Endothelial cell (in vitro differentiated cells): ENCODE results near the gene FMC1. TPM values are rescaled to one million over a fixed set of nuclear protein-coding genes. Genes with fewer than 3 reads are reported as not detected.
A peak's percentile ranks its signal among the peaks of the same experiment; 100 is the strongest.

ENCODE experiments used
- DNase-seq: peaks from one replicate; pipeline ENCODE4 v3.0.0; 2021; ENCODE audit warnings: low spot score
- H3K27ac Mint-ChIP-seq: one replicate; pipeline ENCODE4 v1.8.0; 2021; ENCODE audit warnings: mixed read lengths, inconsistent platforms; ENCODE audit not compliant: unreplicated experiment
- H3K27me3 Mint-ChIP-seq: one replicate; pipeline ENCODE4 v1.8.0; 2021; ENCODE audit warnings: mild to moderate bottlenecking, moderate library complexity, mixed read lengths, inconsistent platforms; ENCODE audit not compliant: unreplicated experiment
- H3K36me3 Mint-ChIP-seq: one replicate; pipeline ENCODE4 v1.8.0; 2021; ENCODE audit warnings: mild to moderate bottlenecking, low read depth, mixed read lengths, inconsistent platforms; ENCODE audit not compliant: unreplicated experiment
- H3K4me1 Mint-ChIP-seq: one replicate; pipeline ENCODE4 v1.8.0; 2021; ENCODE audit warnings: mild to moderate bottlenecking, mixed read lengths, inconsistent platforms; ENCODE audit not compliant: unreplicated experiment
- H3K4me3 Mint-ChIP-seq: one replicate; pipeline ENCODE4 v1.8.0; 2021; ENCODE audit warnings: mild to moderate bottlenecking, mixed read lengths, inconsistent platforms; ENCODE audit not compliant: unreplicated experiment
- H3K9me3 Mint-ChIP-seq: one replicate; pipeline ENCODE4 v1.8.0; 2021; ENCODE audit warnings: mixed read lengths, inconsistent platforms; ENCODE audit not compliant: unreplicated experiment
- total RNA-seq: library from RNA; stranded (reverse); fragmentation: NEBNext Ultra II Directional; extraction: Animal tissue kit (Norgen Biotek cat#: 25700); gene quantifications from one replicate; pipeline ENCODE4 v1.2.1, GENCODE V29; 2021; ENCODE audit not compliant: unreplicated experiment
- TF ChIP-seq, protein P1 (sequence below): fragments of 200-600 bp; sonication (generic); IDR thresholded peaks from one replicate; pipeline ENCODE4 v1.5.0; 2021; ENCODE audit warnings: antibody characterized with exemption; ENCODE audit not compliant: unreplicated experiment

The FMC1 gene
- total RNA-seq, 1 donor from 2014 or later = 9.0 TPM

GRCh38 chr7:139340037-139340807 is 915 bp upstream of the FMC1 start:
- H3K4me3 Mint-ChIP-seq = peak overlapping the region; percentile 97
- H3K36me3 Mint-ChIP-seq = peaks cover 10% of the 10 kb centered on the region
- peak overlapping the region; percentile 95 for H3K27ac Mint-ChIP-seq
- TF ChIP-seq, protein P1, sequence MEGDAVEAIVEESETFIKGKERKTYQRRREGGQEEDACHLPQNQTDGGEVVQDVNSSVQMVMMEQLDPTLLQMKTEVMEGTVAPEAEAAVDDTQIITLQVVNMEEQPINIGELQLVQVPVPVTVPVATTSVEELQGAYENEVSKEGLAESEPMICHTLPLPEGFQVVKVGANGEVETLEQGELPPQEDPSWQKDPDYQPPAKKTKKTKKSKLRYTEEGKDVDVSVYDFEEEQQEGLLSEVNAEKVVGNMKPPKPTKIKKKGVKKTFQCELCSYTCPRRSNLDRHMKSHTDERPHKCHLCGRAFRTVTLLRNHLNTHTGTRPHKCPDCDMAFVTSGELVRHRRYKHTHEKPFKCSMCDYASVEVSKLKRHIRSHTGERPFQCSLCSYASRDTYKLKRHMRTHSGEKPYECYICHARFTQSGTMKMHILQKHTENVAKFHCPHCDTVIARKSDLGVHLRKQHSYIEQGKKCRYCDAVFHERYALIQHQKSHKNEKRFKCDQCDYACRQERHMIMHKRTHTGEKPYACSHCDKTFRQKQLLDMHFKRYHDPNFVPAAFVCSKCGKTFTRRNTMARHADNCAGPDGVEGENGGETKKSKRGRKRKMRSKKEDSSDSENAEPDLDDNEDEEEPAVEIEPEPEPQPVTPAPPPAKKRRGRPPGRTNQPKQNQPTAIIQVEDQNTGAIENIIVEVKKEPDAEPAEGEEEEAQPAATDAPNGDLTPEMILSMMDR = peak; percentile 67
- H3K9me3 Mint-ChIP-seq = peaks cover 10% of the 10 kb centered on the region
- H3K4me1 Mint-ChIP-seq = peaks cover 18% of the 10 kb centered on the region
- DNase-seq = peak; percentile 96
- peaks cover 10% of the 10 kb centered on the region for H3K27me3 Mint-ChIP-seq

DNA sequence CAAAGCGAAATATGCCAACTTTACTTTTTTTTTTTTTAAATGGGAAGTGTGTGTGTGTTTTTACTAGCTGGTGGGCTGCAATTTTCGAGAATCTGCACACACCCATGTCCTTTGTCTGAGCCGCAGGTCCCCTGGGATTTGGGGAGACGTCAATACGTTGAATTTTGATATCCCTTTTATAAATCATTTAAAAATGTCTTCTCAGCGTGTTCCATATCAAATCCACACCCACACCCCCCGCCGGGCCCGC is 404 bp upstream of the FMC1 start:
- Mint-ChIP-seq H3K4me1 (peaks cover 18% of the 10 kb centered on the region), H3K9me3 (peaks cover 10% of the 10 kb centered on the region), H3K27me3 (peaks cover 10% of the 10 kb centered on the region), H3K36me3 (peaks cover 10% of the 10 kb centered on the region), H3K27ac (peak overlapping the region; percentile 95), H3K4me3 (peak overlapping the region; percentile 97)
- TF ChIP-seq, protein P1 = no peak
- no peak for DNase-seq

GRCh38 chr7:139341776-139342226 is 664 bp downstream of the FMC1 start:
- peaks cover 18% of the 10 kb centered on the region for H3K4me1 Mint-ChIP-seq
- H3K36me3 Mint-ChIP-seq = peaks cover 12% of the 10 kb centered on the region
- DNase-seq = no peak
- H3K4me3 Mint-ChIP-seq = peak overlapping the region; percentile 97
- H3K27me3 Mint-ChIP-seq = peaks cover 10% of the 10 kb centered on the region
- H3K27ac Mint-ChIP-seq = peak overlapping the region; percentile 95
- H3K9me3 Mint-ChIP-seq = peaks cover 10% of the 10 kb centered on the region
- TF ChIP-seq, protein P1 = no peak

- Mint-ChIP-seq H3K9me3 (peaks cover 5% of the 10 kb centered on the region), H3K36me3 (peaks cover 8% of the 10 kb centered on the region), H3K27ac (no peak overlapping the region), H3K4me3 (no peak overlapping the region), H3K27me3 (peaks cover 10% of the 10 kb centered on the region), H3K4me1 (peaks cover 18% of the 10 kb centered on the region)
- TF ChIP-seq, protein P1 = no peak
- no peak for DNase-seq
Observed at GRCh38 chr7:139345042-139345441, 3.9 kb downstream of the FMC1 start.

- Mint-ChIP-seq H3K4me3 (peak overlapping the region; percentile 20), H3K4me1 (no peaks in the 10 kb centered on the region), H3K27ac (peak overlapping the region; percentile 28), H3K9me3 (no peaks in the 10 kb centered on the region), H3K36me3 (peaks cover 12% of the 10 kb centered on the region), H3K27me3 (no peaks in the 10 kb centered on the region)
- TF ChIP-seq, protein P1 = no peak
- no peak for DNase-seq
Observed at GRCh38 chr7:139351027-139351426, 9.9 kb downstream of the FMC1 start.
